Esophagus (tissue), 2 donors: ENCODE data around the gene WDR41. TPM values are rescaled to one million over a fixed set of nuclear protein-coding genes. Genes with fewer than 3 reads are reported as not detected.
"Not testable (repeated sequence)": the region's sequence is repeated elsewhere in the genome, so short reads cannot be mapped to it uniquely, and the experiment has no call there.

Source experiments
- H3K27ac ChIP-seq, 2 donors: one replicate each; pipeline ENCODE4 v1.5.1; 2013; ENCODE audit warnings: low read depth in 2 of 2, mild to moderate bottlenecking in 2 of 2, inconsistent platforms in 1 of 2, low read length in 1 of 2, moderate library complexity in 1 of 2
- H3K27me3 ChIP-seq, 2 donors: one replicate each; pipeline ENCODE4 v1.6.1; 2013; ENCODE audit warnings: low read length in 2 of 2, control low read depth in 1 of 2, mild to moderate bottlenecking in 1 of 2; ENCODE audit not compliant: insufficient read depth in 2 of 2, control insufficient read depth in 1 of 2
- H3K36me3 ChIP-seq, 2 donors: one replicate each; pipeline ENCODE4 v1.6.1; 2013; ENCODE audit warnings: low read length in 1 of 2; ENCODE audit not compliant: control insufficient read depth in 2 of 2, insufficient read depth in 2 of 2
- H3K4me1 ChIP-seq, 2 donors: one replicate each; pipeline ENCODE4 v1.6.1; 2013; ENCODE audit warnings: low read length in 1 of 2; ENCODE audit not compliant: control insufficient read depth in 2 of 2, insufficient read depth in 2 of 2
- H3K4me3 ChIP-seq, 2 donors: one replicate each; pipeline ENCODE4 v1.5.1; 2013; ENCODE audit warnings: low read length in 2 of 2, mild to moderate bottlenecking in 2 of 2, low read depth in 1 of 2, moderate library complexity in 1 of 2
- H3K9me3 ChIP-seq, 2 donors: one replicate each; pipeline ENCODE4 v1.6.1; 2013; ENCODE audit warnings: mild to moderate bottlenecking in 2 of 2, low read depth in 1 of 2, low read length in 1 of 2, moderate library complexity in 1 of 2; ENCODE audit not compliant: control insufficient read depth in 2 of 2, insufficient read depth in 1 of 2
- WGBS, 2 donors: extraction: QIAGEN DNeasy Blood & Tissue Kit; methylation state at CpG; one replicate each; pipeline ENCODE4 v1.1.7; 2013; 5-methylcytosine and 5-hydroxymethylcytosine counted together
- polyA plus RNA-seq, 2 donors: library from polyadenylated mRNA; stranded (reverse); fragments of 200-250 nt; gene quantifications; one replicate each; pipeline ENCODE4 v1.2.3, GENCODE V29; 2013
- donor health status: healthy with polysubstance abuse.
- donor health status: Bipolar disorder and iron deficiency.

Gene WDR41
- polyA plus RNA-seq, 2 donors = 9.5 to 20.0 TPM

GRCh38 chr5:77492653-77493000, 511 bp upstream of the WDR41 start:
- peak overlapping the region; percentile 85 to 95 for H3K4me3 ChIP-seq

GRCh38 chr5:77490741-77491344, 1.3 kb downstream of the WDR41 start:
- H3K4me1 ChIP-seq, H3K36me3 ChIP-seq, H3K9me3 ChIP-seq, H3K27me3 ChIP-seq: not testable (repeated sequence)
- Histone ChIP-seq H3K27ac (peak overlapping the region; percentile 40 to 44), H3K4me3 (peak overlapping the region; percentile 42 to 85)
- 17 to 22% methylated on average over 11 of the region's 11 CpGs for WGBS, 2 donors

More at GRCh38 chr5:77492653-77493000, 511 bp upstream of the WDR41 start:
- Histone ChIP-seq H3K27me3 (no peaks in the 10 kb centered on the region), H3K4me1 (no peaks in the 10 kb centered on the region), H3K27ac (peak overlapping the region; percentile 56 to 95), H3K36me3 (no peaks in the 10 kb centered on the region), H3K9me3 (no peaks in the 10 kb centered on the region)
- WGBS, 2 donors = 37 to 41% methylated on average over 4 of the region's 4 CpGs

GRCh38 chr5:77486344-77486962, 5.7 kb downstream of the WDR41 start:
- Histone ChIP-seq H3K27ac (no peak overlapping the region), H3K4me3 (no peak overlapping the region), H3K9me3 (no peaks in the 10 kb centered on the region), H3K4me1 (peaks cover 0 to 3% of the 10 kb centered on the region in 2 donors), H3K27me3 (no peaks in the 10 kb centered on the region), H3K36me3 (peaks cover 0 to 2% of the 10 kb centered on the region in 2 donors)
- 49 to 55% methylated on average over 4 of the region's 4 CpGs for WGBS, 2 donors

GRCh38 chr5:77483682-77484081, 8.4 kb downstream of the WDR41 start:
- peaks cover 0 to 3% of the 10 kb centered on the region in 2 donors for H3K4me1 ChIP-seq
- H3K36me3 ChIP-seq = peaks cover 0 to 2% of the 10 kb centered on the region in 2 donors
- no peak overlapping the region for H3K27ac ChIP-seq
- H3K9me3 ChIP-seq = no peaks in the 10 kb centered on the region
- 92 to 95% methylated on average over 2 of the region's 2 CpGs for WGBS, 2 donors
- no peaks in the 10 kb centered on the region for H3K27me3 ChIP-seq
- no peak overlapping the region for H3K4me3 ChIP-seq

- not testable (repeated sequence) for H3K27me3 ChIP-seq, H3K4me1 ChIP-seq, H3K36me3 ChIP-seq, H3K27ac ChIP-seq, H3K9me3 ChIP-seq, H3K4me3 ChIP-seq
- WGBS, 2 donors = 92 to 97% methylated on average over 6 to 11 of the region's 11 CpGs
Measured at GRCh38 chr5:77475041-77475440, 17.1 kb downstream of the WDR41 start.

GRCh38 chr5:77468875-77469274, 23.2 kb downstream of the WDR41 start:
- 93 to 97% methylated on average over 3 of the region's 3 CpGs for WGBS, 2 donors
- not testable (repeated sequence) for H3K36me3 ChIP-seq, H3K27ac ChIP-seq, H3K9me3 ChIP-seq, H3K27me3 ChIP-seq, H3K4me1 ChIP-seq, H3K4me3 ChIP-seq

GRCh38 chr5:77463905-77464304, 28.2 kb downstream of the WDR41 start:
- 97 to 100% methylated on average over 1 of the region's 1 CpG for WGBS, 2 donors
- H3K9me3 ChIP-seq = no peaks in the 10 kb centered on the region

GRCh38 chr5:77461287-77461686, 30.8 kb downstream of the WDR41 start:
- no peak overlapping the region for H3K4me3 ChIP-seq
- H3K36me3 ChIP-seq = no peaks in the 10 kb centered on the region
- no peaks in the 10 kb centered on the region for H3K4me1 ChIP-seq
- H3K27ac ChIP-seq = no peak overlapping the region
- no peaks in the 10 kb centered on the region for H3K27me3 ChIP-seq
- H3K9me3 ChIP-seq = no peaks in the 10 kb centered on the region
- WGBS, 2 donors = 94 to 95% methylated on average over 5 of the region's 5 CpGs

More at GRCh38 chr5:77463905-77464304, 28.2 kb downstream of the WDR41 start:
- no peaks in the 10 kb centered on the region for H3K36me3 ChIP-seq
- H3K27me3 ChIP-seq = no peaks in the 10 kb centered on the region
- no peak overlapping the region for H3K27ac ChIP-seq
- H3K4me1 ChIP-seq = no peaks in the 10 kb centered on the region
- no peak overlapping the region for H3K4me3 ChIP-seq

- WGBS, 2 donors = 95 to 97% methylated on average over 3 of the region's 3 CpGs
- Histone ChIP-seq H3K9me3 (no peaks in the 10 kb centered on the region), H3K4me3 (no peak overlapping the region)
Measured at GRCh38 chr5:77454123-77454522, 38.0 kb downstream of the WDR41 start.

GRCh38 chr5:77452351-77452750, 39.8 kb downstream of the WDR41 start:
- no peaks in the 10 kb centered on the region for H3K27me3 ChIP-seq
- peaks cover 6 to 7% of the 10 kb centered on the region in 2 donors for H3K36me3 ChIP-seq
- no peaks in the 10 kb centered on the region for H3K4me1 ChIP-seq
- H3K27ac ChIP-seq = no peak overlapping the region
- no peaks in the 10 kb centered on the region for H3K9me3 ChIP-seq
- 86 to 88% methylated on average over 1 of the region's 1 CpG for WGBS, 2 donors
- H3K4me3 ChIP-seq = no peak overlapping the region

More at GRCh38 chr5:77454123-77454522, 38.0 kb downstream of the WDR41 start:
- Histone ChIP-seq H3K36me3 (peaks cover 0 to 4% of the 10 kb centered on the region in 2 donors), H3K4me1 (no peaks in the 10 kb centered on the region), H3K27me3 (no peaks in the 10 kb centered on the region), H3K27ac (no peak overlapping the region)
